ENCODE measurements around the gene CNN2.
A peak's percentile ranks its signal among the peaks of the same experiment; 100 is the strongest.

Gene CNN2

DNA sequence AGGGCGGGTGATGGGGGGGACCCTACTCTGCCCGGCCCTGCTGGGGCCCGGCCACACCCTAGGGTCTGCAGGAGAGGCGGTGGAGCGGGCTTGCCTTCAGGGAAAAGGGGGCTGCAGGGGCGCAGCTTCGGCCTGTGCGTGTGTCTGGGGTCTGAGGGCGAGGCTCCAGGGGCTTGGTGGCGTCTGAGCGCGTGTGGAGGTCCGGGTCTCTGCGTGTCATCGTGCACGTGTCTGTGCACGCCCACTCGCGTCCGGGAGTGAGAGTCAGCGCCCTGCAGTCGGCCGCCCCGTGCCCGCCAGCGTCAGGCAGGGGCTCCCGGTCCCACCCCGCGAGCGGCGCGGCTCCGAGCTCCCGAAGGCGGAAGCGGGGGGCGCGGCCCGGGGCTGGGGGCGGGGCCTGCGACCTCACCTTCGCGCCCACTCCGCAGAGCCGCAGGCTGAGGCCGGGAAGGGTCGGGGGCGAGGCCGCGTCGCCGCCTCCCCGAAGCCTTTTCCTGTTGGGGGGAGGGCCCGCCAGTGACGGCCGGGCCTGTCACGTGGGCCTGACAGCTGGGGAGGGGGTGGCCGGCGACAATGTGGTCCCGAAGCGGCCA lies 40.4 kb downstream of the CNN2 start, which contains the start of gene ARHGAP45:
Gene ARHGAP45, plus strand, starts transcription at position 420 of the 593 bp plus-strand sequence. CDS start 239 bp downstream, outside the sequence.
- no peak for DNase-seq (ENCODE audit: low read depth)
- no peak within 1 kb of the TSS for H3K4me3 ChIP-seq (ENCODE audit: low read length)
- TF ChIP-seq, protein P1, sequence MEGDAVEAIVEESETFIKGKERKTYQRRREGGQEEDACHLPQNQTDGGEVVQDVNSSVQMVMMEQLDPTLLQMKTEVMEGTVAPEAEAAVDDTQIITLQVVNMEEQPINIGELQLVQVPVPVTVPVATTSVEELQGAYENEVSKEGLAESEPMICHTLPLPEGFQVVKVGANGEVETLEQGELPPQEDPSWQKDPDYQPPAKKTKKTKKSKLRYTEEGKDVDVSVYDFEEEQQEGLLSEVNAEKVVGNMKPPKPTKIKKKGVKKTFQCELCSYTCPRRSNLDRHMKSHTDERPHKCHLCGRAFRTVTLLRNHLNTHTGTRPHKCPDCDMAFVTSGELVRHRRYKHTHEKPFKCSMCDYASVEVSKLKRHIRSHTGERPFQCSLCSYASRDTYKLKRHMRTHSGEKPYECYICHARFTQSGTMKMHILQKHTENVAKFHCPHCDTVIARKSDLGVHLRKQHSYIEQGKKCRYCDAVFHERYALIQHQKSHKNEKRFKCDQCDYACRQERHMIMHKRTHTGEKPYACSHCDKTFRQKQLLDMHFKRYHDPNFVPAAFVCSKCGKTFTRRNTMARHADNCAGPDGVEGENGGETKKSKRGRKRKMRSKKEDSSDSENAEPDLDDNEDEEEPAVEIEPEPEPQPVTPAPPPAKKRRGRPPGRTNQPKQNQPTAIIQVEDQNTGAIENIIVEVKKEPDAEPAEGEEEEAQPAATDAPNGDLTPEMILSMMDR (conservative IDR thresholded peaks at IDR 0.05; ENCODE audit: low read length) = no peak

DNA sequence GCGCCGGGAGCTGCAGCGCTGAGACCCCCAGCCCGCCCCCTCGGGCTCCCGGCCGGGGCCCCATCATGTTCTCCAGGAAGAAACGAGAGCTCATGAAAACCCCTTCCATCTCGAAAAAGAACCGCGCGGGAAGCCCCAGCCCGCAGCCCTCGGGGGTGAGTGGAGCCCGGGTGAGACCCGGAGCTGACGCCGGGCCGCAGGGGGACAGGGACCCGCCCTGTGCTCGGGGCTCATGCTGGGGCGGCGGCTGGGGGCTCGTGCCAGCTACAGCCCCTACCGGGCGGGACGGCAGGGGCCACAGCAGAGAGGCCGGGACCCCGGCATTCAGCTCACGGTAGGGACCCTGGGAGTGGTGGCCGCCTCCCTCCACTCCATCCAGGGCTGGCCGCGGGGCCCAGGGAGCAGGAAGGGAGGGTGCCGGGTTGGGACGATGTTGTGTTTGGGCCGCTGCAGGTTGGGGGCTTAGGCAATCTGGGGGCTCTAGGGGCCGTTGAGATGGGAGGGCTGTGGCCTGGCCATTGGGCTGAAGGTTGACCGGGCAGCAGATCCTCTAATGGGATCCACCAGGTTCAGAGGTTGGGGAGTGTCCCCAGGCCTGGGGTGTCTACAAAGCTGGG lies 41.0 kb downstream of the CNN2 start:
- no peak for DNase-seq (ENCODE audit: low read depth)
- no peak overlapping the region for H3K4me3 ChIP-seq (ENCODE audit: low read length)
- TF ChIP-seq, protein P1 (conservative IDR thresholded peaks at IDR 0.05; ENCODE audit: low read length) = no peak

DNA sequence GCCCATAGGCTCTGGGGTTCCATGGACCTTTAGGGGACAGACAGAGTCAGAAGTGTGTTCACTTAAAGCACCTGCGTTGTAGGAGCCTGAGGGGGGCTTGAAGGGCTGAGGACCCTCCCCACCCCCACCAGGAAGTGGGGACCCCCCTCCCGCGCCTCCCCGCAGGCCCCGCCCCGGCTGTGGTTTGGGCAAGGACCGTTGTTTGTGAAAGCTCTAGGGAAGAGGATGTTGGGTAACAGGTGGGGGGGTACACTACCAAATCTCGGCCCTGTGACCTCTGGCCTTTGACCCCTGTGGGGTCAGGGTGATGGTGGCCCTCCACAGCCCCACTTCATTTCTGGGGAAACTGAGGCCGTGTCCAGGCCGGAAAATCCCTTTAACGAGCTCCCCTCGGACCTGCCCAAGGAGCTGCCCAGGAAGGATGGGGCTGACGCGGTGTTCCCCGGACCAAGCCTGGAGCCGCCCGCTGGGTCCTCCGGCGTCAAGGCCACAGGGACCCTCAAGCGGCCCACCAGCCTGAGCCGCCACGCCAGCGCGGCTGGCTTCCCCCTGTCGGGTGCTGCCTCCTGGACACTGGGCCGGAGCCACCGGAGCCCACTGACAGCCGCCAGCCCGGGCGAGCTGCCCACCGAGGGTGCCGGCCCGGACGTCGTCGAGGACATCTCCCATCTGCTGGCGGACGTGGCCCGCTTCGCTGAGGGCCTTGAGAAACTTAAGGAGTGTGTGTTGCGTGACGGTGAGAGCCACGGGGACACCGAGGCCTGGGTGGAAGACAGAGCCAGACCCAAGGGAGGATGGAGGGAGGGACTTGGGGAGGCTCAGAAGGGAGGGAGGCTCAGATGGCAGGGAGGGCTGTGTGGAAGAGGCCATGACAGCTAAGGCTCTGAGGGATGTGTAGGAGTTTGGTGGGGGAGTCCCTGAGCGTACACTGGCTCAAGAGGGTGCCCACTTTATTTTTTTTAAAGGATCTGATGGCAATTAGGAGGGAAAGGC lies 41.9 kb downstream of the CNN2 start:
- TF ChIP-seq, protein P1 (conservative IDR thresholded peaks at IDR 0.05; ENCODE audit: low read length) = no peak
- DNase-seq (ENCODE audit: low read depth) = no peak
- no peak overlapping the region for H3K4me3 ChIP-seq (ENCODE audit: low read length)

GRCh38 chr19:1069009-1069779 lies 42.8 kb downstream of the CNN2 start:
- no peak for DNase-seq (ENCODE audit: low read depth)
- TF ChIP-seq, protein P1 (conservative IDR thresholded peaks at IDR 0.05; ENCODE audit: low read length) = no peak
- H3K4me3 ChIP-seq (ENCODE audit: low read length) = no peak overlapping the region

DNA sequence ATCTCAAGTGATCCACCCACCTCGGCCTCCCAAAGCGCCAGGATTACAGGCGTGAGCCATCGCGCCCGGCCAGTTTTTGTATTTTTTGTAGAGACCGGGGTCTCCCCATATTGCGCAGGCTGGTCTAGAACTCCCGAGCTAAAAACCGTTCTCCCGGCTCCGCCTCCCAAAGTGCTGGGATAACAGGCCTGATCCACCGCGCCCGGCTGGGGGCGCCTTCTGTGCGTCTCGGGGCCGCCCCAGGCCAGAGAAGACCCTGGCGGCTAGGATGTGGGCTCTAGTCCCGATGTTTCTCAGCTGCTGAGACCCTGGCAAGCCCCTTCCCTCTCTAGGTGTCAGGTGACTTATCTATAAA lies 44.1 kb downstream of the CNN2 start:
- DNase-seq (ENCODE audit: low read depth) = no peak
- TF ChIP-seq, protein P1 (conservative IDR thresholded peaks at IDR 0.05; ENCODE audit: low read length) = peak; percentile 23; the same call in 1 of the 2 replicates
- H3K4me3 ChIP-seq (ENCODE audit: low read length) = no peak overlapping the region

DNA sequence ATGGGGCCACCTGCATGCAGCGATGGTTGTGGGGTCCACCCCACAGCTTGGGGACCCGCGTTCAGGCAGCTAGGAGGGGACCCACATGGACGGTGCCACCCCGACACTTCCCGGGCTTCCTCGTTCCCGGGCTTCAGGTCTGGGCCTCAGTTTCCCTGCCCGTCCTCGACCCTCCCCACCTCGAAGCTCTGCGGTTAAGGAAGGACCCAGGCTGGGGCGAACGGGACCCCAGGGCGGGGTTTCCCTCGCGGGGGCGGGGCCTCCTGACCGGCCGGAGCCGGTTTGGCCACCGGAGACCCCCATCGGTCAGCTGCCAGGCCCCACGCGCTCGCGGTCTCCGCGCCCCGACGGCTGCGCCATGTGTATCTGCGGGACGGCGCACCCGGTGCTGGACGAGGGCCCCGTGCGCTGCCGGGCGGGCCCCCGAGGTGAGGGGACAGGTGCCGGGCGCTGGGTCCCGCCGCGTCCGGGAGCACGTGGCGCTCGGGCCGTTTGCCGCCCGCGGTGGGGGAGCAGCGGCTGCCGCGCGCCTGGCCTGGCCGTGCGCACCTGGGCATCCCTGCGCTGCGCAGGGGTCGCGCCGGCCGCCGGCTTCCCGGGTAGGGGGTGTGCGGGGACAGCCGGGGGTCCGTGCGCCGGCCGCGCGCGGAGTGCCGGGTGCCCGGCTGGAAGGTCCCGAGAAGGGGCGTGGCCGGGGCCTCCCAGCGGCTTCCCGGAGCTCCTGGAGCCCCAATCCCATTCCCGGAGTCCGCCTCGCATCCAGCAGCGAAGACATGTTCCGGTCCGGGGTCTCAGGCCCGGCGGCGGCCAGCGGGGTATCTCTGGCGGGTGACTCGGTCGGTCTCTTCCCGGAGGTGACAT lies 44.8 kb downstream of the CNN2 start:
- DNase-seq (ENCODE audit: low read depth) = no peak
- TF ChIP-seq, protein P1 (conservative IDR thresholded peaks at IDR 0.05; ENCODE audit: low read length) = no peak
- H3K4me3 ChIP-seq (ENCODE audit: low read length) = no peak overlapping the region
